SIG-M5 treated with dmso at 0.1 percent for 504 hours (cell line): Measurements from ENCODE around the gene CHRNB4.

ENCODE experiments used
- DNase-seq: peaks from one replicate; lab custom pipeline; 2025; ENCODE audit not compliant: unreplicated experiment; lab: John Stamatoyannopoulos, UW

CHRNB4 gene

DNA sequence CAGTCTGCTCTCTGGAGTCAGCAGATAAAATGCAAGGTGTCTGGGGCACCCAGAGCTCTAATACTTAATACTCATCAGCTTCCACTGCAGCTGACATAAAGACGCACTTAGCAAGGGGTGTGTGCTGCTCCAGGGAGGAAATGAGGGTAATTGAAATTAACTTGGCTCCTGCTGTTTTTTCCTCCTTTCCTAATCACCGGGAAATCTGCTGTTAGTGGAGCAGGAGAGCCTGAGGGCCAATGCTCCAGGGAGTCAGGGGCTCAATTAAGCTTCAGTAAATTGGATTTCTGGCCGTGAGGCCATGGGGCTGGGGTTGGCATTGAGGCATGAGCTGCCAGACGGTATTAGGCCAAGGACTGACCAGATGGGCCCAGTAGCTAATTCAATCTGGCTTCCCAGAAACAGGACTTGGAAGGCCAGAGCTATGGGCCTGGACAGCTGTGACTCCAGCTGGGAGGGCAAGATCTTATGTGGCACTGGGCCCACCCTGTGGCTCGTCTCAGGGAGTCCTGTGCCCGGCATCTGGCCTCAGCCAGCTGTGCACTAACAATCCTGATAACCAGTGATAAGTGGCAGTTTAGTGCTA, 30.7 kb upstream of the CHRNB4 start:
- no peak for DNase-seq

DNA sequence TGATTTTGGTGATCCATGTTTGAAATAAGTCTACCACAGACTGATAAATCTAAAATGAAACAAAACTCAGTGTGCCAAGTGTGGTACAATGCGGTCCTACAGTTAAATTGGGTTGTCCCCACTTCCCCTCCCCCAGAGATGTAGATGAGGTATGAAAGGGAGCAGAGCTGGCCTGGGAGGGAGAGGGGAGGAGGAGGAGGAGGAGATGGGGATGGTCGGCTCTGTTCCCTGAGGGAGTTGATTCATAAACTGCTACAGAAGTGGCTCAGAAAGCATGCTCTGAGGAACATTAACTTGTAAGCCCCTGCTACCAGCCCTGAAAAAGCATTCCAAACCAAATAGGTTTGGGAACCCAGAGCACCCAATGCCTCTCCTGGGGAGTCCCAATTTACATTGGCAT, 28.0 kb upstream of the CHRNB4 start:
- no peak for DNase-seq

DNA sequence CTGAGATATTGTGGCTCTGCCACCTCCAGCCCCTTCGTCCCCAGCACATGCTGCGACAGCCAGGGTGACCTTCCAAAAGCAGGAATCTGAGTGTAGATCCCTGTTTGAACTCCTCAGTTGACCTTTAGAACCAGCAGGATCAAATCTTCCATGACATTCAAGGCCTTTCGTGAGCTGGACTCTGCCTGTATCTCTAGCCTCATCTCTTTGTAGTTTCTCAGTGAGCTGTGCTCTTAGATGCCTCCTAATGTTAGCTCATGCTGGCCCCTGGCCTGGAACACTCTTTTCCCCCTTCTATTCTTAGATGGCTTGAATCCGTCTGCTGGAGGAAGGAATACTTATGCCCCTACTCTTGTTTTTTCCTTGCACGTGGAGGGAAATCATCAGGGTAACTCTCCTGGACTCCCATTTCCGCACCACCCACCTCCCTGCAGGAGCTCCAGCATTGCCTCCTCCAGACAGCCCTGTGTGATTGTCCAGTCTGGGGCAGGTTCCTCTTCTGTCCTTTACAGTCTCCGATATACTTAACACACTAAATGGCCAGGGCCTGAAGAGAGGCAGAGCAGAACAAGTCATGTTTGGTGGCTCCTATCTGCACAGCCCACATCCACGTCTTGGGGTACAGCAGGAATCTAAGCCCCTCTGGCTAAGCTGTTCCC, 26.7 kb upstream of the CHRNB4 start:
- no peak for DNase-seq

GRCh38 chr15:78666010-78666409, 25.0 kb upstream of the CHRNB4 start:
- no peak for DNase-seq

DNA sequence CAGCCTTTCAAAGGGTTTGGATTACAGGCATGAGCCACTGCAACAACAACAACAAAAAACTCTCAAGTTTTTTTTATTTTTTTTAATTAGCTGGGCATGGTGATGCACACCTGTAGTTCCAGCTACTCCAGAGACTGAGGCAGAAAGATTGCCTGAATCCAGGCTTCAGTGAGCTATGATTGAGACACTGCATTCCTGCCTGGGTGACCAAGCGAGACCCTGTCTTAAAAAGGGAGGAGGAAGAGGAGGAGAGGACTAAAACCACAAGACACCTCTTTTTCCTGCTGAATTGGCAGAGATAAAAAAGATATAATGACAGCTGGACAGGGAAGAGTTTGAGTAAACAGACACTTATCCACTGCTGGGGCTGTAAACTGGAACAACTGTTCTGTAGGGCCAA, 22.7 kb upstream of the CHRNB4 start:
- DNase-seq: no peak

- no peak for DNase-seq
Measured at GRCh38 chr15:78662028-78662427, 21.0 kb upstream of the CHRNB4 start.

DNA sequence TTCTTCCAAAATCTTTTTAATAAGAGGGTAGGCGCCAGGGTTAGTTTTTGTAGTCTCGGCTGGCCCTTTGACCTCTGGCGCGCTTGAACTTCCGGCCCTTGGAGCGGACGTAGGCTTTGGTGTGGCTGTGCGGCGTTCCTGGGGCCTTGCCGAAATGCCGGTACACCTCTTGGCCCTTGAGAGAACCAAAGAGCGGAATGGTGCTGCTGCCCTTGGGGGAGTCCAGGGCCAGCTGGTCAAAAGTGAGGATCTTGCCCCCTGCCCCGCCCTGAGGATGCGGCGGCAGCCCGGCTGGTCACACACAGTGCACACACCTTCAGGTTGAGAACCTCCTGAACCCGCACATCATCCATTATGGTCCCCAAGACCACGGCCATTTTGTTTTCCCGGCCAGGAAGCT, 20.0 kb upstream of the CHRNB4 start:
- no peak for DNase-seq

DNA sequence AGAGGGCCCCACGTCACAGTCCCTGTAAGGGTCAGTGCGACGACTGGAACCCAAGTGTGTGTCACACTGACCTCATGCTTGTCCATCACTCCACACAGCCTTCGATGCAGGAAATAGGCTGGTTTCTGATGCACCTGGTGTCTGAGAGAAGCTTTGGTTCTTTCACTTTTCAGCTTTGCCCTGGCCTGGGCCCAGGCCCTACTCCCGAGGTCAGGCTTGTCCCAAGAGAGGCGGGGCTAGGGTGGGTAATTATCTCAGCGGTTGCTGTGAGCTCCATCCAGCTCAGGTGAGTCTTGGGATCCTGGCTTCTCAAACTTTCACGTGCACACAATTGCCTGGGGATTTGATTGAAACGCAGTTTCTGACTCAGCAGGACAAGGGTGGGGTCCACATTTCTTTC, 19.6 kb upstream of the CHRNB4 start:
- no peak for DNase-seq

- DNase-seq: no peak
Measured at GRCh38 chr15:78658823-78659222, 17.8 kb upstream of the CHRNB4 start.

GRCh38 chr15:78654272-78654671, 13.3 kb upstream of the CHRNB4 start:
- no peak for DNase-seq

DNA sequence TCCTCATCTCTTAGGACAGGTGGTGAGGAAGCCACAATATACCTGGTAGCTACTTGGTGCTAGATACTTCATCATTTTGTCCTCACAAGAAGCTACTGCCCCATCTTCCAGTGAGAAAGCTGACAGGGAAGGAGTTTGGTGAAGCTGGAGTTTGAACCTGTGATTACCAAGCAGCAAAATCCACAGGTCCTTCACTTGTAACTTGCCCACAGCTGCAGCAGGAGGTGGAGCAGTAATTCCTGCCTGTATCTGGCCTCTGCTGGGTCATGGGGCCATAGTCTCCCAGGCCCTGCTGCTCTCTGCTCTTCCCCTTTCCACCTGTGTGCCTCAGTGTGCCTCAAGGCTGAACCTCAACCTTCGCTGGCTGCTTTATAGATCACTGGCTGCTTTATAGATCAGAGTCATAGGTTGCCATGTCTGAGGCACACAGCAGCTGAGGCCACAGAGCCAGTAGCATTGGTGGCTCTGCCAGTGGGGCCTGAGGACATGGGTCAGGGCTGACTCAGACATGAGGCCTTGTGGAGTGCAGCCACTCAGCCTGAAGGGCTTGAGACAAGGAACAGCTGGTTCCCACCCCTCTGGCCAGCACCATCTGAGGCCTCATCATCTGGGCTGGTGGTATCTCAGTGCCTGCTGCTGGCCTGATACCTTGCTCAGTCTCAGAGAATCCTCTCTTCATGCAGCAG, 11.1 kb upstream of the CHRNB4 start:
- DNase-seq: no peak

DNA sequence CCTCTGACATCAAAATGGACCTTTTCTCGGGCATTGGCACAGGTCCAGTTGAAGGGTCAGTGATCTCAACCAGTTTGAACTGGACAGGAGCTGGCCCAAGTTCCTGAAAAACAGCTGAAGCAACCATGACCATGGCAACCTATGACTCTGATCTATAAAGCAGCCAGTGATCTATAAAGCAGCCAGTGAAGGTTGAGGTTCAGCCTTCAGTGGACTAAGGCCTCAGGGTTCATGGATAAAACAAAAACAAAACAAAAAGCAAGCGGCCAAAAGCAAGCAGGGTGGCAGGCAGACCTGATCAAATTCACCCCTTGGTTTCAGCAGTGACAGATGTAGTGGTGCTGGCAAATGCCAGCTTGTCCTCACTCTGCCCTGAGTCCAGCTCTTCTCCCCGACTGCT, 10.0 kb upstream of the CHRNB4 start:
- no peak for DNase-seq

DNA sequence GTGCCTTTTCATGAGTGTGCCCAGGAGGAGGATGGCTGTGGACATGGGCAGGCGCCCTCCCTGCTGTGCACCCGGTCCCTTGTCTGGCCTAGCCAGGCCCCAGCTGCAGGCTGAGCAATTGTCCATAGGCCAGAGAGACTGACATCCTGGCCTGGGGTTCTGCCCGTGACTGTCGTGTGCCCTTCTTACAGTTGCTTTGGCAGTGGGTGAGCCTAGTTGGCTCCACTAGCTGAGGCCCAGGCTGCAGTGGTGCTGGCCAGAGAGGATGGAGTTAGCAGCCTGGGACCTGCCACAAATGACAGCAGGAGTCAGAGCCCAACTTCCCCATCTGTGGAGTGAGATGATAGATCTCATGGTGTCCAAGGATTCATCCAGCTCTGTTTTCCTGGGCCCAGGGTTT, 9.0 kb upstream of the CHRNB4 start:
- DNase-seq: no peak

DNA sequence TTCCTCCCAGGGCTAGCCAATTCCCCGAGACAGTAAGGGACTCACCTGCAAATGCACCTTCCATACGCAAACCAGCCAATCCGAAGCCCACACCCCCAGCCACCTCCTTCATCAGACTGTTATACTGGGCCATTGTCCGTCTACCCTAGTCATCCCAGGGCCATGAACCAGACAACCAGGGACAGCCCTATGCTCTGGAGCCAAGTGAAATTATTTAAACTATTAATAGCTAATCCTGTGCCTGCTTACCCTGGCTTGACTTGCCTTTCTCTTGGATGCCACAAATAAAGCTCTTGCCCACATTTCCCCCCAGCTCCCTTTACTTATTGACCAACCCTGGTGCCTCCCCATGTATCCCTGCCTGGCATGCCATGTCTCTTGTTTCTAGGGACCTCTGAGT, 4.0 kb upstream of the CHRNB4 start:
- DNase-seq: no peak

DNA sequence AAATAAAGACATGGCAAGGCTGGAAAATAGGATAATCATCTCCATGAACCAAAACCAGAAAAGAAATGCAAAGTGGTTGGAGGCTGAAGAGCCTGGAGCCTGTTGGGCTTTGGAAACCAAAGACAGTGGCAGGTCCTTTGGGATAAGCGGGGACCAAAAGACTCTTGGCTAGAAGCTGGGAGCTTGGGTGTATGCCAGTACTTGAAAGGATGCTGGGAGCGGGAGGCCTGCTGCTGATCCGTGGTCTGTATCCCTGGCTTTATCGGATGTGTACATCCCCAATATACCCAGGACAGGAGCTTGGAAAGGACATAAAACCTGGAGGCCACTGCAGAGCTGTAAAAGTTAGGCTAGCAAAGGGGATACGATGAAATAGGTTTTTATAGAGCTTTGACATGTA, 1.3 kb upstream of the CHRNB4 start:
- DNase-seq: no peak

- no peak for DNase-seq
Measured at GRCh38 chr15:78641749-78642275, 802 bp upstream of the CHRNB4 start.

DNA sequence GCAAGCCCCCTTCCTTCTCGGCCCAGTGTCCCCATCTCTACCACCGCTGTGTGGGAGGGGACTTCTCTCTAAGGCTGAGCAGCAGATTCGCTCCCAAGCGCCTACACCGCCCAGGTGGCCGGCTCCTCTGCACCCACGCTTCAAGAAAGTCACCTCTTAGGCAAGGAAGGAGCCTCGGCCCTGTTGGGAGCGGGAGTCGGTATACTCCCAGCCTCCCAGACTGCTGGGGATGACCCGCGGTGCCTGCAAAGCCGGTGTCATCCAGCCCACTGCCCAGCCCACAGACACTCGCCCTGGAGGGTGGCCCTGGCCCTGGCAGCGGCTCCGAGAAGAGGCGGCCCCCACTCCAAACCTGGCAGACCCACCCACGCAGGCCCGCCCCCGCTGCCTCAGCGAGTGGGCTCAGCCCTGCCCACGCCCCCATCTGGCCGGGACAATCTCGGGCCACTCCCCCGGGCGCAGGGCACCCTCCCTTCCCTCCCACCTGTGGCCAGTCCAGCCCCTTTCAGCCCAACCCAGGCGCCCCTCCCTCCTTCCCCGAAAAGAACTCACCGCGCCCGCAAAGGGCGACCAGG, 396 bp downstream of the CHRNB4 start:
- no peak for DNase-seq

DNA sequence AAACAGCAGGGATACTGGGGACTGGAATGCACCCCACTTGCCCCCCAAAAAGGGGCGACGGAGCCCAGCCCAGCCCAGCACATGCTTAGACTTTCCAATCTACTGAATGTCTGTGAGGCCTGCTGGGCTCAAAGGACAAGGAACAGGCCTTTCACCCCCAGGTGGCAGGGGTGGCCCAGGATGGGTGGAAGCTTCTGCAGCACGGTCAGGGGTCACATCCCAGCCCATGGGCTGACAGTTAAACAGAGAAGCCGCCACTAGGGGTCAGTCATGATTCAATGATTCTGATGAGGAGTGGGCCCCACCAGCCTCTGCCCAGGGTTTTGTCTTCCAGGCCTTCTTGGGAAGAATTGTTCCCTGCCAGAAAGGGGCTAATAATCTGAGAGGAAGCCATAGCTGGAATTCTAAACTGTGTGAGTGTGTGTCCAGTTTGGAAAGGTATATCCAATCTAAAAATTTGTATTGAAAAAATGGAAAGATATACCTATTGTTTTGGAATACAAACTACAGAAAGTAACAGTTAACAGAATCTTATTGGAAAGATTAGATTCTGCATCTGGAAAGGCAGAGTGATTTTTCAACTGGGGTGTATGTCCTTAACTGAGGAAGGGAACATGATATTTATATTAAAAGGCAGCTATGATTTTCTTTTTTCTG, 2.2 kb downstream of the CHRNB4 start:
- DNase-seq: peak; percentile 40

DNA sequence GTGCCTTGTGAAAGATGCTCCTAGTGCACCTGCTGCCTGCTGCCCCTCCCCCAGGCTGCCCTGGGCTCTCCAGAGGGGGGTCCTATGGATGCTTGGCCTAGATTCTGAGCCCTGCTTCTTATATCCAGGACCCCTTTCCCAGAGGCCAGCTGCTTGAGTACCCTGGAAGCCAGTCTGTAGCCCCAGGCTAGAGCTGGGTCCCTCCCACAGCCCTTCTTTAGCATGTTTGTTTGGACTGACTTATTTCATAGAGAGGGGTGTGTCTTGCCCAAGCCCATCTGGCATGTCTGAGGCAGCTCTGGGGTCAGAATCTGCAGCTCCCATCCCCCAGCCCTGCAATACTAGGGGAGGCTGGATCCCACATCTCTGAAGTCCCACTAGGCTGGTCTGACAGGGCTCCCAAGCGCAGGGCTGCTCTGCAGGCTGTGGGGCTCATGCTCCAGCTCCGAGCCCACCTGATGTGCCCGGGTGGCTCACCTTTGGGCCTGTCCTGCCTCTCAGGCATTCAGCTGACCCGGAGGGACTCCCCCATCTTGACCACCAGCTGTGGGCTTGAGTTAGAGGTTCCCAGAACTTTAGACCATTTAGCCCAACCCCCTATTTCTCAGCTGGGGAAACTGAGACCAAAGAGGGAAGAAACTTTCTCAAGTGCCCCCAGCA, 3.1 kb downstream of the CHRNB4 start:
- no peak for DNase-seq

DNA sequence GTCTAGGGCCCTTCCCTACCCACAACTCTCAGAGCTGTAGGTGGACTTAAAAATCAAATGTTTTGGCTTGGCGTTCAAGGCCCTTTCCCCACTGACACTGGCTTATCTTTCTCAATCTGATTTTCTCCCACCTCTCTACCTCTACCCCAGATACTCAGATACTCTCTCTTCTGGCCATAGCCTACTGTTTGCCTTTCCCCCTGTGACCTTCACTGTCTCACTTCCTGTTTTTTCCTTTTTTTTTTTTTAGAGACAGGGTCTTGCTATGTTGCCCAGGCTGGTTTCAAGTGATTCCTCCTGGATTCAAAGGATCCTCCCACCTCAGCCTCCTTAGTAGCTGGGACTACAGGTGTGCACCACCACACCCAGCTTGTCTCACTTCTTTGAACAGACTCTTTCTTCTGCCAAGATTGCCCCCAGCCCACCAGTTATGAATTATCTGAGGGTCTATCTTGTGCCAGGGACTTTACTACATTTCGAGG, 4.6 kb downstream of the CHRNB4 start:
- no peak for DNase-seq

DNA sequence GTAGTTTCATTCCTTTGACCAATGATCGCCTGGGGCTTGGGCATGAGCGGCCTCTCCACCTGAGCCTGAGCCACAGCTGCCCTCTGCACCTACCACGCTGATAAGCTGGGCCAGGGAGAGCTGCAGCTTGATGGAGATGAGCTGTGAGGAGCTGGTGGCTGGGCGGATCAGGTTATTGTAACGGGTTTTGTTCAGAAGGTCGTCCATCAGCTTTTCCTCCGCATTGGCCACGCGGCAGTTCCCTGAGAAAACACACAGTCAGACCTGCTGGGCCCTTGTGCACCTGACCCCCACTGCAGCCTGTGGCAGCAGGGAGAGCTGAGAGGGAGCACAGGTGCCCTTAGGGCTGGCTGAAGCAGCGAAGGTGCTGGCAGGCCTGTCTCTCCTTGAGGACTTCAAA, 5.7 kb downstream of the CHRNB4 start:
- DNase-seq: no peak
